ENCODE measurements around the gene CES1.
"Not testable (repeated sequence)": the region's sequence is repeated elsewhere in the genome, so short reads cannot be mapped to it uniquely, and the experiment has no call there.

CES1 gene

DNA sequence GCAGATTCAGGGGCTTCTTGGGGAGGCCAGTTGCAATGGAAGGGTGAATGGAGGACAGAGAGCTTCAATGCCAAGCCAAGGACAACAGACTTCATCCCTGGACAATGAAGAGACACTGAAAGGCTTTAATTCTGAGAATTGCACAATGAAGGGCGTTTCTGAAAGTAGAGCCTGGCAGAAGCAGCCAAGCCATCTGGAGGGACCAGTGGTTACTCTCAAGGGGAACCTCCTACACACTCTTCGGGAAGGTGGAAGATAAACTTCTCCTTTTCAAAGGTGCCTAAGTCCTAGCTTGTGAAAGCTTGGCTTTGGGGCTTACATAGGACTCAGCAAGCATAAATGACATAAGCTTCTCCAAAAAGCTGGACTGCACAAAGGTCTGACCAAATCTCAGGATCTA is 6.2 kb upstream of the CES1 start:
- Histone ChIP-seq H3K9me3 (ENCODE audit: insufficient read depth, low read length, severe bottlenecking) (no peaks in the 10 kb centered on the region), H3K4me1 (ENCODE audit: insufficient read depth, low read length) (no peaks in the 10 kb centered on the region), H3K79me2 (ENCODE audit: insufficient read depth, low read length) (no peaks in the 10 kb centered on the region), H2AFZ (ENCODE audit: low read depth, low read length) (no peak overlapping the region), H3K36me3 (ENCODE audit: insufficient read depth, low read length) (no peaks in the 10 kb centered on the region), H4K20me1 (ENCODE audit: insufficient read depth, low read length) (no peaks in the 10 kb centered on the region; the same call in 1 of the 2 replicates), H3K9ac (ENCODE audit: low read depth, low read length) (no peak overlapping the region), H3K27ac (ENCODE audit: low read length) (no peak overlapping the region), H3K4me2 (ENCODE audit: insufficient read depth, low read length) (no peak overlapping the region), H3K4me3 (ENCODE audit: low read depth in 1 of 2, low read length in 2 of 2) (no peak overlapping the region), H3K27me3 (ENCODE audit: insufficient read depth, low read length, poor library complexity) (peaks cover 17% of the 10 kb centered on the region)
- no peak for TF ChIP-seq EZH2 (IDR thresholded peaks at IDR 0.05; ENCODE audit: borderline replicate concordance, low read depth, low read length, severe bottlenecking)
- TF ChIP-seq, protein P1, sequence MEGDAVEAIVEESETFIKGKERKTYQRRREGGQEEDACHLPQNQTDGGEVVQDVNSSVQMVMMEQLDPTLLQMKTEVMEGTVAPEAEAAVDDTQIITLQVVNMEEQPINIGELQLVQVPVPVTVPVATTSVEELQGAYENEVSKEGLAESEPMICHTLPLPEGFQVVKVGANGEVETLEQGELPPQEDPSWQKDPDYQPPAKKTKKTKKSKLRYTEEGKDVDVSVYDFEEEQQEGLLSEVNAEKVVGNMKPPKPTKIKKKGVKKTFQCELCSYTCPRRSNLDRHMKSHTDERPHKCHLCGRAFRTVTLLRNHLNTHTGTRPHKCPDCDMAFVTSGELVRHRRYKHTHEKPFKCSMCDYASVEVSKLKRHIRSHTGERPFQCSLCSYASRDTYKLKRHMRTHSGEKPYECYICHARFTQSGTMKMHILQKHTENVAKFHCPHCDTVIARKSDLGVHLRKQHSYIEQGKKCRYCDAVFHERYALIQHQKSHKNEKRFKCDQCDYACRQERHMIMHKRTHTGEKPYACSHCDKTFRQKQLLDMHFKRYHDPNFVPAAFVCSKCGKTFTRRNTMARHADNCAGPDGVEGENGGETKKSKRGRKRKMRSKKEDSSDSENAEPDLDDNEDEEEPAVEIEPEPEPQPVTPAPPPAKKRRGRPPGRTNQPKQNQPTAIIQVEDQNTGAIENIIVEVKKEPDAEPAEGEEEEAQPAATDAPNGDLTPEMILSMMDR (IDR thresholded peaks at IDR 0.05; ENCODE audit: borderline replicate concordance, extremely low read depth, low read length, poor library complexity, severe bottlenecking) = no peak
- ATAC-seq (ENCODE audit: insufficient read depth, low read depth) (no peak), DNase-seq (no peak)

DNA sequence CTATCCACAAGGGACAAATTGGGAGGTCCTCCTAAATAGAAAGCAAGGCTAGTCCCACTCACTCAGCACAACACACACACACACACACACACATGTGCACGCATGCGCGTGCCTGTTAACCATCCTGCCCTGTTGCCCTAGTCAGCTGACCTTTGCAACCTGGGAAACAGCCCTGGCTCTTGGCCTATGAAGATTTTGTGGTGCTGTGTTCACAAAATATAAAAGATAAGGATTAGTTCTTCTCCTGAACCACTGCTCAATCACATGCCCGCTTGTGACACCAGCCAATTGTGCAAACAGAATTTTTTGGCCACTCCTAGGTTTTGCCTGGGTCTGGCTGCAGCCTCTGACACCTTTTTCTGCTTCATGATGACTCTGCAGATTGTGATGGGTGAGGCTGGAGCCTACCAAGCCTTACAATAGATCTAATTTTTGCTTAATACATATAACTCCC is 3.3 kb upstream of the CES1 start:
- Histone ChIP-seq H3K9ac (ENCODE audit: low read depth, low read length) (no peak overlapping the region), H3K27me3 (ENCODE audit: insufficient read depth, low read length, poor library complexity) (peaks cover 17% of the 10 kb centered on the region), H3K4me1 (ENCODE audit: insufficient read depth, low read length) (no peaks in the 10 kb centered on the region), H3K79me2 (ENCODE audit: insufficient read depth, low read length) (no peaks in the 10 kb centered on the region), H4K20me1 (ENCODE audit: insufficient read depth, low read length) (no peaks in the 10 kb centered on the region; the same call in 1 of the 2 replicates), H3K4me3 (ENCODE audit: low read depth in 1 of 2, low read length in 2 of 2) (no peak overlapping the region), H3K27ac (ENCODE audit: low read length) (no peak overlapping the region), H3K9me3 (ENCODE audit: insufficient read depth, low read length, severe bottlenecking) (no peaks in the 10 kb centered on the region), H3K4me2 (ENCODE audit: insufficient read depth, low read length) (no peak overlapping the region), H3K36me3 (ENCODE audit: insufficient read depth, low read length) (no peaks in the 10 kb centered on the region), H2AFZ (ENCODE audit: low read depth, low read length) (no peak overlapping the region)
- TF ChIP-seq, protein P1 (IDR thresholded peaks at IDR 0.05; ENCODE audit: borderline replicate concordance, extremely low read depth, low read length, poor library complexity, severe bottlenecking) = no peak
- no peak for TF ChIP-seq EZH2 (IDR thresholded peaks at IDR 0.05; ENCODE audit: borderline replicate concordance, low read depth, low read length, severe bottlenecking)
- DNase-seq (no peak), ATAC-seq (ENCODE audit: insufficient read depth, low read depth) (no peak)

DNA sequence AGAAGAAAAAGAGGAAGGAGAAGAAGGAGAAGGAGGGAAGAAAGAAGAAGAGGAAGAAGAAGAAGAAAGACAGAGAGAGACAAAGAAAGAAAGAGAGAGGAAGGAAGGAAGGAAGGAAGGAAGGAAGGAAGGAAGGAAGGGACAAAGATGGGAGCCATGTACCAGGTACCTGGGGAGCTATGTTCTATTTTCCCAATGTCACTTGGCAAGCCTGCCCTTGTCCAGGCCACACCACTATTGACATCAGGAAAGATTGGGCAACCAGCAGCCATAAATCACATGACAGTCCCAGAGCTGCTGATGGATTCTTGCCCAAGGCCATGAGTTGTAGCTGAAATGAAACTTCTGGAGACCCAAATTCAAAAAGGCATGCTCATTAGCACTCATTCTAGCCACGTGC is 2.7 kb upstream of the CES1 start:
- Histone ChIP-seq H3K4me3 (ENCODE audit: low read depth in 1 of 2, low read length in 2 of 2) (no peak overlapping the region), H3K27ac (ENCODE audit: low read length) (no peak overlapping the region)

DNA sequence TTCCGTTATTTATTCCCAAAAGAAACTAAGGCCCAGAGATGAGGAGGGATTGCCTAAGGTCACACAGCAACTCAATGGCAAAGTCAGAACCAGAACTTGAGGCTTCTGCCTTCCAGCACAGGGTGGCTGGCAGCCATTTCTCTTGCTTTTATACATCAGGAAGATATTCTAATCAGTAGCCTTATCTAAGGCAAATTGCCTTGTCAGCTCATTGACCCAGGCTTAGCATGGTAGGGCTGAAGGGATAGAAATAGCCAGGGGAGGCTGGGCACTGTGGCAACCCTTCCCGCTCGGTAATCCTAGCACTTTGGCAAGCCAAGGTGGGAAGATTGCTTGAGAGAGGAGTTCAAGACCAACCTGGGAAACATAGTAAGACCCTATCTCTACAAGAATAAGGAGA is 2.3 kb upstream of the CES1 start:
- H3K27ac ChIP-seq (ENCODE audit: low read length); H3K36me3 ChIP-seq (ENCODE audit: insufficient read depth, low read length); H3K9ac ChIP-seq (ENCODE audit: low read depth, low read length); H3K79me2 ChIP-seq (ENCODE audit: insufficient read depth, low read length); H2AFZ ChIP-seq (ENCODE audit: low read depth, low read length); H3K4me2 ChIP-seq (ENCODE audit: insufficient read depth, low read length); H4K20me1 ChIP-seq (ENCODE audit: insufficient read depth, low read length); ATAC-seq (ENCODE audit: insufficient read depth, low read depth); DNase-seq; H3K9me3 ChIP-seq (ENCODE audit: insufficient read depth, low read length, severe bottlenecking); H3K4me1 ChIP-seq (ENCODE audit: insufficient read depth, low read length); H3K4me3 ChIP-seq (ENCODE audit: low read depth in 1 of 2, low read length in 2 of 2): not testable (repeated sequence)
- H3K27me3 ChIP-seq (ENCODE audit: insufficient read depth, low read length, poor library complexity) = peaks cover 17% of the 10 kb centered on the region

More for the DNA sequence above, 2.7 kb upstream of the CES1 start:
- Histone ChIP-seq H4K20me1 (ENCODE audit: insufficient read depth, low read length) (no peaks in the 10 kb centered on the region), H3K4me2 (ENCODE audit: insufficient read depth, low read length) (no peak overlapping the region), H3K9me3 (ENCODE audit: insufficient read depth, low read length, severe bottlenecking) (no peaks in the 10 kb centered on the region), H2AFZ (ENCODE audit: low read depth, low read length) (no peak overlapping the region), H3K79me2 (ENCODE audit: insufficient read depth, low read length) (no peaks in the 10 kb centered on the region), H3K4me1 (ENCODE audit: insufficient read depth, low read length) (no peaks in the 10 kb centered on the region), H3K27me3 (ENCODE audit: insufficient read depth, low read length, poor library complexity) (peaks cover 17% of the 10 kb centered on the region), H3K36me3 (ENCODE audit: insufficient read depth, low read length) (no peaks in the 10 kb centered on the region), H3K9ac (ENCODE audit: low read depth, low read length) (no peak overlapping the region)
- TF ChIP-seq, protein P1 (IDR thresholded peaks at IDR 0.05; ENCODE audit: borderline replicate concordance, extremely low read depth, low read length, poor library complexity, severe bottlenecking) = no peak
- TF ChIP-seq EZH2 (IDR thresholded peaks at IDR 0.05; ENCODE audit: borderline replicate concordance, low read depth, low read length, severe bottlenecking) = no peak
- no peak for ATAC-seq (ENCODE audit: insufficient read depth, low read depth)
- DNase-seq = no peak
